ENCODE measurements around the gene CPED1. TPM values are rescaled to one million over a fixed set of nuclear protein-coding genes. Genes with fewer than 3 reads are reported as not detected.

Gene CPED1
- total RNA-seq, 2 donors from 2014 or later: 77.4 to 126 TPM

DNA sequence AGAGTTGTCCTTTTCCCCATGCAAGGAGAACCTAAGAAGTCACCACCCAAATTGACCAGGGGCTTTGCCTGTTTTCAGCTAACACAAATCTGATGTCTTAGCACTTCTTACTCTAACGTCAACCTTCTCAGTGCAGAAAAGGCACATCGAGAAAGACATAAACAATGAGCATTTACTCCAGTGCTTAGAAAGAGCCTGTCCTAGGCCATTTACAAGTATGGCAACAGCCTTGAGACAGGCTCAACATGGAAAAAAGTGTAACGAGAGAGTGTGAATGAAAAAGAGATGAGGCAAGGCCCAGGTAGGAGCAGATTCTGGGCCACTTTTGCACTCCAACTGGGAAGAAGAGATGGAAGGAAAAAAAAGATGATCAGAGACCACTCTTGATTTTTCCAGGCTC, 54.4 kb downstream of the CPED1 start:
- Histone ChIP-seq H3K4me1 (ENCODE audit: control insufficient read depth in 1 of 2, low read depth in 2 of 2) (peaks cover 24 to 54% of the 10 kb centered on the region in 2 donors), H3K9me3 (no peaks in the 10 kb centered on the region), H3K36me3 (no peaks in the 10 kb centered on the region), H3K27ac (peak overlapping the region in 1 of 2 donors; percentile 56), H3K27me3 (replicated peaks; ENCODE audit: insufficient read depth) (no peaks in the 10 kb centered on the region), H3K4me3 (no peak overlapping the region)
- DNase-seq (ENCODE audit: low spot score) (no peak), ATAC-seq (ENCODE audit: insufficient number of reproducible peaks, low FRiP score, low read depth) (no peak)
- no peak for TF ChIP-seq CTCF (IDR thresholded peaks at IDR 0.05)

GRCh38 chr7:121043314-121044234, 55.1 kb downstream of the CPED1 start:
- Histone ChIP-seq H3K27me3 (replicated peaks; ENCODE audit: insufficient read depth) (no peaks in the 10 kb centered on the region), H3K4me3 (no peak overlapping the region), H3K36me3 (no peaks in the 10 kb centered on the region), H3K9me3 (no peaks in the 10 kb centered on the region), H3K4me1 (ENCODE audit: control insufficient read depth in 1 of 2, low read depth in 2 of 2) (peaks cover 24 to 50% of the 10 kb centered on the region in 2 donors), H3K27ac (peak overlapping the region in 1 of 2 donors; percentile 56)
- no peak for ATAC-seq (ENCODE audit: insufficient number of reproducible peaks, low FRiP score, low read depth)
- no peak for DNase-seq (ENCODE audit: low spot score)
- no peak for TF ChIP-seq CTCF (IDR thresholded peaks at IDR 0.05)

- no peak for DNase-seq (ENCODE audit: low spot score)
- Histone ChIP-seq H3K27me3 (replicated peaks; ENCODE audit: insufficient read depth) (no peaks in the 10 kb centered on the region), H3K4me1 (ENCODE audit: control insufficient read depth in 1 of 2, low read depth in 2 of 2) (peaks cover 30 to 53% of the 10 kb centered on the region in 2 donors), H3K9me3 (no peaks in the 10 kb centered on the region), H3K27ac (peak overlapping the region; percentile 5 to 16), H3K4me3 (peak overlapping the region; percentile 31), H3K36me3 (no peaks in the 10 kb centered on the region)
- no peak for TF ChIP-seq CTCF (IDR thresholded peaks at IDR 0.05)
- ATAC-seq (ENCODE audit: insufficient number of reproducible peaks, low FRiP score, low read depth): no peak
Observed at GRCh38 chr7:121045090-121045489, 56.6 kb downstream of the CPED1 start.

DNA sequence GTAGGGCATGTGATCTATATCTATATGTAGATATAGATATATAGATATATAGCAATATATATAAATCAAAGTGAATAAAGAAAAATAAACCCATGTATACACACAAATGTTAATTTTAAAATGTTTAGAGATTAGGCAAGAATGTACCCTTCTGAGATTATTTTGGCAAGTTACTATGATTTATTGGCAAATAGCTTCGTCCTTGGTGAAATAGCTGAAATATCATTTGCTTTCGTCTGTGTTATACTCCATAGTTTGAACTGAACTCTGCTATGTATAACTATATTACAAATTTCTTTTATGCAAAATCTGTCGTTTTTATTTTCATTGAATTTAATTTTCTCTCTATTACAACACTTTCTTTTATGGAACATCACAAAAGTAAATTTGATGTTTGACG, 57.5 kb downstream of the CPED1 start:
- no peaks in the 10 kb centered on the region for H3K27me3 ChIP-seq (replicated peaks; ENCODE audit: insufficient read depth)
- no peak overlapping the region for H3K4me3 ChIP-seq
- H3K9me3 ChIP-seq: no peaks in the 10 kb centered on the region
- no peaks in the 10 kb centered on the region for H3K36me3 ChIP-seq
- TF ChIP-seq CTCF (IDR thresholded peaks at IDR 0.05): no peak
- DNase-seq (ENCODE audit: low spot score) (no peak), ATAC-seq (ENCODE audit: insufficient number of reproducible peaks, low FRiP score, low read depth) (no peak)
- H3K27ac ChIP-seq: peak overlapping the region; percentile 5 to 16
- H3K4me1 ChIP-seq (ENCODE audit: control insufficient read depth in 1 of 2, low read depth in 2 of 2): peaks cover 30 to 61% of the 10 kb centered on the region in 2 donors

DNA sequence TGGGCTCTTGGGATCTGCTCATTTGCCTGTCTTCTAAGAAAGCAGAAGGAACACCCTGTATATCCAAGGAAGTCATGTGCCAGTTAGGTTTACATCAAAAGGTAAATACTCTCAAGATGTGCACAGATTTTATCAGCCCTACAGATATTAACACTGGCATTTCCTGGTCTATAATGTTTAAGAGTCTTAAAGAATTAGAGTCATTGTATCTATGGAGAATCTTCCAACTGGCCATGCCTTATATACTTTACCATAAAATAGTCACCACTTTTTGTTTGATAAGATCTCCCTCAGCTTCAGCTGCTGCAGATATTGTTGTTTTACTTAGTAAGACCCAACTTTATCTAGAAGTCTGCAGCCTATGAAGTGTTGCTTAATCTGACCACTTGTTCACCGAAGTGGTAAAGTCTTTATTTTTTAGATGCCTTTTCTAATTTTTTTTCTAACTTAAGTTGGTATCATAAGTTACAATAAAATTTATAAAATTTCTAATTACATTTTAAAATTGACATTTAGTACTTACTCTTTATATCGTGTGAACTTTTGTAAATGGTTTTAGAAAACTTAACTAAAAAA, 58.5 kb downstream of the CPED1 start:
- ATAC-seq (ENCODE audit: insufficient number of reproducible peaks, low FRiP score, low read depth) (no peak), DNase-seq (ENCODE audit: low spot score) (no peak)
- Histone ChIP-seq H3K36me3 (no peaks in the 10 kb centered on the region), H3K27me3 (replicated peaks; ENCODE audit: insufficient read depth) (no peaks in the 10 kb centered on the region), H3K4me3 (no peak overlapping the region), H3K9me3 (no peaks in the 10 kb centered on the region), H3K27ac (no peak overlapping the region), H3K4me1 (ENCODE audit: control insufficient read depth in 1 of 2, low read depth in 2 of 2) (peaks cover 22 to 54% of the 10 kb centered on the region in 2 donors)
- TF ChIP-seq CTCF (IDR thresholded peaks at IDR 0.05): no peak
